H1 (cell line): ENCODE measurements around the gene LMX1A.

Experiments
- CEBPB ChIP-seq: IDR thresholded peaks from 2 replicates; pipeline ENCODE4 v1.6.1; 2012; ENCODE audit warnings: low read depth, low read length
- CTBP2 ChIP-seq: IDR thresholded peaks from 2 replicates; pipeline ENCODE4 v1.7.0; 2011; ENCODE audit warnings: borderline replicate concordance, mild to moderate bottlenecking, moderate library complexity, mixed read lengths, low read length; ENCODE audit not compliant: insufficient read depth, insufficient read length
- CTCF ChIP-seq, 3 experiments: IDR thresholded peaks; 1 replicate in 2 of 3; 2 replicates in 1 of 3; pipeline versions ENCODE4 v1.5.1 to v1.6.1; 2011; ENCODE audit warnings: low read length in 3 of 3, mild to moderate bottlenecking in 3 of 3, inconsistent platforms in 2 of 3, low read depth in 1 of 3, moderate library complexity in 1 of 3; ENCODE audit not compliant: insufficient read depth in 1 of 3; ENCODE audit errors: control extremely low read depth in 1 of 3
- EP300 ChIP-seq, 2 experiments: IDR thresholded peaks; 1 replicate in 1 of 2; 2 replicates in 1 of 2; pipeline ENCODE4 v1.6.1; 2011 to 2012; ENCODE audit warnings: low read depth in 2 of 2, low read length in 2 of 2, mild to moderate bottlenecking in 2 of 2, borderline replicate concordance in 1 of 2, inconsistent platforms in 1 of 2, moderate library complexity in 1 of 2
- KDM1A ChIP-seq: fragments of 200-600, 300-600 bp; sonication (generic); IDR thresholded peaks from 2 replicates; pipeline ENCODE4 v1.7.1; 2016; ENCODE audit warnings: mild to moderate bottlenecking, low read length, borderline replicate concordance

DNA sequence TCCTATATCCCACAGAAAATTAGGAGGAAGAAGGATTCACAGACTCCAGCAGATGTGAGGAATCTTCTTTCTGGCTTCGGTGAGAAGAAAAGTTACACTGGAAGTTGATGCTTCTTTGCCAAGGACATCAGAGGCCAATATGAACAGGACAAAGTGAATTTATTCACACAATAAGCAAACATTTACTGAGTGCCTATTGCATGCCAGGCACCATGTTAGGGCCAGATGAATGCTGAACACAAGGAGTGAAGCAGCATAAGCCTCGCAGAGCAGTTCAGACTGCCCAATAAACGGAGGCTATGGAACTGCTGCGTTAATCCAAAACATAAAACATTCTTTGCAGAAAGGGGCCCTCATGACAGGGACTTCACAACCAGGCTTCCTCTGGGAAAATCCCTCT, 114.6 kb downstream of the LMX1A start:
- TF ChIP-seq CTBP2 (no peak), KDM1A (no peak), CEBPB (no peak), EP300 (IDR thresholded peaks at IDR 0.05; ENCODE audit: borderline replicate concordance in 1 of 2, low read depth in 2 of 2, low read length in 2 of 2) (no peak), CTCF (IDR thresholded peaks at IDR 0.05; ENCODE audit: control extremely low read depth in 1 of 3, insufficient read depth in 1 of 3, low read depth in 1 of 3, low read length in 3 of 3) (no peak)
